Measurements from ENCODE around the gene KCNIP3. TPM values are rescaled to one million over a fixed set of nuclear protein-coding genes. Genes with fewer than 3 reads are reported as not detected.
"Not testable (repeated sequence)": the region's sequence is repeated elsewhere in the genome, so short reads cannot be mapped to it uniquely, and the experiment has no call there.

KCNIP3 gene
- total RNA-seq, 1 experiment from 2014 or later, result 19.1 TPM

DNA sequence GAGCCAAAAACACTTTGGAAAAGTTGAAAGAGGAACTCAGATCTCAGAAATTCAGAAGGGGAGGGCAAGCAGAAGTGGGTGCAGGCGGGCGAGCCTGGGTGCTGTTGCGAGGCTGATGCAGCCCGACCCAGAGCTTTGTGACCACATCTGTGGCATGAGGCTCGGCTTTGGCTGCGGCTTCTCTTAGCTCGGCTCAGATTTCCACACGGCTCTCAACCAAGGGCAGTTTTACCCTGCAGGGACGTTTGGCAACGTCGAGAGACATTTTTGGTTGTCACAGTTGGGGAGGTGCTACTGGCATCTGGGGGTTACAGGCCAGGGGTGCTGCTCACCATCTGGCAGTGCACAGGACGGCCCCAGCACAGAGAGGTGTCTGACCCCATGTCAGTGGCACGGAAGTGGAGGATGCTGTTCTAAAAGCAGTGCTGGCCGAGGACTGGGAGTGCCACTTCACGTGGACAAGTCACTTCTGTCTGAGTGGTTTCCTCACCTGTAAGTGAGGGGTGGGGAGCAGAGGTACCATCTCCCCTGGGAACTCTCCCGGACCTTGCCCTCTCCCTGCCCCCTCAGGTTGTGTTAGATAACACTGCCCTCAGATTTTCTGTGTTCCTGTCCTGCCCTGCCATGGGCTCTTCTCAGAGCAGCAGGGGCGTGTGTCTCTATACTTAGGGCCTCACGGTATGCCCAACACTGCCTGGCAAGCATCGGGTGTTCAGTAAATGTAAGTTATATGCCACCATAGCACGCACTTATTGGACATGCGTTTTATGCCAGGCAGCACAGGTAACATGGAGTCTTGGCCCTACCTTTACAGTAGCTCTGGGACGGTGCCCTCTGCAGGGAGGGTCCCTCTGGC is 56.7 kb downstream of the KCNIP3 start:
- Histone ChIP-seq H3F3A (ENCODE audit: low read length, unreplicated experiment) (no peaks in the 10 kb centered on the region), H4K20me1 (ENCODE audit: low read length) (no peaks in the 10 kb centered on the region), H3K4me1 (ENCODE audit: insufficient read depth, low read length) (no peaks in the 10 kb centered on the region), H3K9me2 (replicated peaks; ENCODE audit: low read length) (no peaks in the 10 kb centered on the region), H2AFZ (ENCODE audit: low read length) (no peak overlapping the region), H3K36me3 (ENCODE audit: low read depth, low read length) (no peaks in the 10 kb centered on the region), H3K79me2 (ENCODE audit: low read length) (no peaks in the 10 kb centered on the region), H3K4me2 (ENCODE audit: low read length) (no peak overlapping the region), H3K27me3 (ENCODE audit: low read length) (no peaks in the 10 kb centered on the region), H3K9ac (ENCODE audit: low read length) (no peak overlapping the region), H3K27ac (ENCODE audit: low read length) (no peak overlapping the region), H3K9me3 (ENCODE audit: low read length) (no peaks in the 10 kb centered on the region), H3K4me3 (ENCODE audit: low read length) (no peak overlapping the region)
- no peak for ATAC-seq
- TF ChIP-seq, protein P1, sequence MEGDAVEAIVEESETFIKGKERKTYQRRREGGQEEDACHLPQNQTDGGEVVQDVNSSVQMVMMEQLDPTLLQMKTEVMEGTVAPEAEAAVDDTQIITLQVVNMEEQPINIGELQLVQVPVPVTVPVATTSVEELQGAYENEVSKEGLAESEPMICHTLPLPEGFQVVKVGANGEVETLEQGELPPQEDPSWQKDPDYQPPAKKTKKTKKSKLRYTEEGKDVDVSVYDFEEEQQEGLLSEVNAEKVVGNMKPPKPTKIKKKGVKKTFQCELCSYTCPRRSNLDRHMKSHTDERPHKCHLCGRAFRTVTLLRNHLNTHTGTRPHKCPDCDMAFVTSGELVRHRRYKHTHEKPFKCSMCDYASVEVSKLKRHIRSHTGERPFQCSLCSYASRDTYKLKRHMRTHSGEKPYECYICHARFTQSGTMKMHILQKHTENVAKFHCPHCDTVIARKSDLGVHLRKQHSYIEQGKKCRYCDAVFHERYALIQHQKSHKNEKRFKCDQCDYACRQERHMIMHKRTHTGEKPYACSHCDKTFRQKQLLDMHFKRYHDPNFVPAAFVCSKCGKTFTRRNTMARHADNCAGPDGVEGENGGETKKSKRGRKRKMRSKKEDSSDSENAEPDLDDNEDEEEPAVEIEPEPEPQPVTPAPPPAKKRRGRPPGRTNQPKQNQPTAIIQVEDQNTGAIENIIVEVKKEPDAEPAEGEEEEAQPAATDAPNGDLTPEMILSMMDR (conservative IDR thresholded peaks at IDR 0.05; ENCODE audit: low read depth, low read length), result no peak
- TF ChIP-seq EZH2 (IDR thresholded peaks at IDR 0.05; ENCODE audit: low read length, unreplicated experiment) (no peak), EZH2phosphoT487 (IDR thresholded peaks at IDR 0.05; ENCODE audit: borderline replicate concordance, low read length) (no peak)
- intact Hi-C loops (cut with micrococcal nuclease), result no loop called here
- ChIA-PET POLR2A (ENCODE audit: unreplicated experiment) (no interaction called here), CTCF (no interaction called here)
- no TSS peak for BruUV-seq (replicated peaks)
- no peak for DNase-seq

DNA sequence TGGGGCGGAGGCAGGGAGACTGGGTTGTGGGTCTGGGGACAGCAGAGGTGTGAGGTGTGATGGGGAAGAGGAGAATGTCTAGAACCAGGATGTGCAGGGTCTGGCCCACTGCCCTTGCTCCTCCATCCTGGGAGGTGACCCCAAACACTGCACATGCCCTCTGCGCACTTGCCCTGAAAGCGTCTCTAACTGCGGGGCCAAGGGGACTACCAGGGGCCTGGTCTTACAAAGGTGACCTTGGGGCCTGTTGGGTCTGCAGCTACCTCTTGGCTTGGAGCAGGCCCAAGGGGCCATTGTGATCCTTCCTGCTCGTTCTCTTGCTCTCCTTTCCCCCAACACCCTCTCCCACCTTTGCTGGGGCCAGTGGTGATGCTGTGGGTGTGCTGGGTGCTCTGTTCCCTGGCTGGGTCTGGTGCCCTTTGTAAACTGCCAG is 57.3 kb downstream of the KCNIP3 start:
- BruUV-seq (replicated peaks), result no TSS peak
- TF ChIP-seq, protein P1 (conservative IDR thresholded peaks at IDR 0.05; ENCODE audit: low read depth, low read length), result no peak
- TF ChIP-seq EZH2 (IDR thresholded peaks at IDR 0.05; ENCODE audit: low read length, unreplicated experiment), result no peak
- no peak for TF ChIP-seq EZH2phosphoT487 (IDR thresholded peaks at IDR 0.05; ENCODE audit: borderline replicate concordance, low read length)
- no peak overlapping the region for H3K4me3 ChIP-seq (ENCODE audit: low read length)
- no peaks in the 10 kb centered on the region for H3F3A ChIP-seq (ENCODE audit: low read length, unreplicated experiment)
- ChIA-PET POLR2A (ENCODE audit: unreplicated experiment) (no interaction called here), CTCF (no interaction called here)
- H4K20me1 ChIP-seq (ENCODE audit: low read length), result no peaks in the 10 kb centered on the region
- H3K9ac ChIP-seq (ENCODE audit: low read length), result no peak overlapping the region
- H3K27me3 ChIP-seq (ENCODE audit: low read length), result no peaks in the 10 kb centered on the region
- no peaks in the 10 kb centered on the region for H3K9me3 ChIP-seq (ENCODE audit: low read length)
- ATAC-seq (no peak), DNase-seq (no peak)
- H3K36me3 ChIP-seq (ENCODE audit: low read depth, low read length), result no peaks in the 10 kb centered on the region
- no peaks in the 10 kb centered on the region for H3K4me1 ChIP-seq (ENCODE audit: insufficient read depth, low read length)
- H2AFZ ChIP-seq (ENCODE audit: low read length), result no peak overlapping the region
- intact Hi-C loops (cut with micrococcal nuclease), result no loop called here
- no peaks in the 10 kb centered on the region for H3K9me2 ChIP-seq (replicated peaks; ENCODE audit: low read length)
- no peak overlapping the region for H3K27ac ChIP-seq (ENCODE audit: low read length)
- no peak overlapping the region for H3K4me2 ChIP-seq (ENCODE audit: low read length)
- H3K79me2 ChIP-seq (ENCODE audit: low read length), result no peaks in the 10 kb centered on the region

DNA sequence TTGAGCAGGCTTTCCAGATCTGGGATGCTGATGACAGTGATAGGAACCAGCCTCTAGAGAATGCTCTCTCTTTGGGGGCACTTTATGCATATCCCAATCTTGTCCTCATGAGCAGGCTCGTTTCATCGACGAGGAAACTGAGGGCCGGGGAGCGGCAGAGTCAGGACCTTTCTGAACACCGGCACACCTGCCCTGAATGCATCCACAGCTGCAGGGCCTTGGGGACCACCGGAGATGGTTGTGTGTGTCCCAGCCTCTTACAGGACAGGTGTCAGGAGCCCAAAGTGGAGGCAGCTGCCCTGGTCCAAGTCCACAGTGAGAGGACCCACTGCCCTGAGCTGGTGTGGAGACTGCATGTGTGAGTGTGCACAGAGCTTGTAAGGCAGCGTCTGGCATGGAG is 57.8 kb downstream of the KCNIP3 start:
- H3K27me3 ChIP-seq (ENCODE audit: low read length), result no peaks in the 10 kb centered on the region
- ChIA-PET CTCF (no interaction called here), POLR2A (ENCODE audit: unreplicated experiment) (no interaction called here)

DNA sequence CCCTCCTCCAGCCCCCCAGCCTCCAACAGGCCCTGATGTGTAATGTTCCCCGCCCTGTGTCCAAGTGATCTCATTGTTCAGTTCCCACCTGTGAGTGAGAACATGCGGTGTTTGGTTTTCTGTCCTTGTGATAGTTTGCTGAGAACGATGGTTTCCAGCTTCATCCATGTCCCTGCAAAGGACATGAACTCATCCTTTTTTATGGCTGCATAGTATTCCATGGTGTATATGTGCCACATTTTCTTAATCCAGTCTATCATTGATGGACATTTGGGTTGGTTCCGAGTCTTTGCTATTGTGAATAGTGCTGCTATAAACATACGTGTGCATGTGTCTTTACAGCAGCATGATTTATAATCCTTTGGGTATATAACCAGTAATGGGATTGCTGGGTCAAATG is 58.3 kb downstream of the KCNIP3 start:
- intact Hi-C loops (cut with micrococcal nuclease); CTCF ChIA-PET: not testable (repeated sequence)

More for the DNA sequence above, 57.8 kb downstream of the KCNIP3 start:
- H4K20me1 ChIP-seq (ENCODE audit: low read length), result no peaks in the 10 kb centered on the region
- no peak overlapping the region for H2AFZ ChIP-seq (ENCODE audit: low read length)
- no peaks in the 10 kb centered on the region for H3F3A ChIP-seq (ENCODE audit: low read length, unreplicated experiment)
- H3K79me2 ChIP-seq (ENCODE audit: low read length), result no peaks in the 10 kb centered on the region
- no peak for TF ChIP-seq EZH2phosphoT487 (IDR thresholded peaks at IDR 0.05; ENCODE audit: borderline replicate concordance, low read length)
- TF ChIP-seq EZH2 (IDR thresholded peaks at IDR 0.05; ENCODE audit: low read length, unreplicated experiment), result no peak
- TF ChIP-seq, protein P1 (conservative IDR thresholded peaks at IDR 0.05; ENCODE audit: low read depth, low read length), result no peak
- H3K9me3 ChIP-seq (ENCODE audit: low read length), result no peaks in the 10 kb centered on the region
- intact Hi-C loops (cut with micrococcal nuclease), result no loop called here
- no peak overlapping the region for H3K9ac ChIP-seq (ENCODE audit: low read length)
- H3K9me2 ChIP-seq (replicated peaks; ENCODE audit: low read length), result no peaks in the 10 kb centered on the region
- H3K4me1 ChIP-seq (ENCODE audit: insufficient read depth, low read length), result no peaks in the 10 kb centered on the region
- no TSS peak for BruUV-seq (replicated peaks)
- ATAC-seq (no peak), DNase-seq (no peak)
- no peak overlapping the region for H3K4me2 ChIP-seq (ENCODE audit: low read length)
- no peaks in the 10 kb centered on the region for H3K36me3 ChIP-seq (ENCODE audit: low read depth, low read length)
- H3K4me3 ChIP-seq (ENCODE audit: low read length), result no peak overlapping the region
- no peak overlapping the region for H3K27ac ChIP-seq (ENCODE audit: low read length)

More for the DNA sequence above, 58.3 kb downstream of the KCNIP3 start:
- H3K9ac ChIP-seq (ENCODE audit: low read length); H3K9me2 ChIP-seq (replicated peaks; ENCODE audit: low read length); H3K4me2 ChIP-seq (ENCODE audit: low read length); H3K4me3 ChIP-seq (ENCODE audit: low read length); H3K27me3 ChIP-seq (ENCODE audit: low read length); BruUV-seq (replicated peaks); H3K79me2 ChIP-seq (ENCODE audit: low read length); DNase-seq; H3F3A ChIP-seq (ENCODE audit: low read length, unreplicated experiment); H3K9me3 ChIP-seq (ENCODE audit: low read length); ATAC-seq; H3K36me3 ChIP-seq (ENCODE audit: low read depth, low read length); H2AFZ ChIP-seq (ENCODE audit: low read length); H3K4me1 ChIP-seq (ENCODE audit: insufficient read depth, low read length); H4K20me1 ChIP-seq (ENCODE audit: low read length); POLR2A ChIA-PET (ENCODE audit: unreplicated experiment); H3K27ac ChIP-seq (ENCODE audit: low read length): not testable (repeated sequence)
